ENCODE measurements around the gene TBC1D22A. TPM values are rescaled to one million over a fixed set of nuclear protein-coding genes. Genes with fewer than 3 reads are reported as not detected.

The TBC1D22A gene
- total RNA-seq, 1 donor from 2014 or later: 24.2 TPM

- H2AFZ ChIP-seq (ENCODE audit: low read depth, low read length): no peak overlapping the region
- H3K4me1 ChIP-seq (ENCODE audit: insufficient read depth, low read length): no peaks in the 10 kb centered on the region
- H3K27me3 ChIP-seq (ENCODE audit: insufficient read depth, low read length): no peaks in the 10 kb centered on the region
- H3K9me3 ChIP-seq (ENCODE audit: insufficient read depth, low read depth, low read length): no peaks in the 10 kb centered on the region
- FAIRE-seq (no peak), DNase-seq (ENCODE audit: low read depth) (no peak)
- H3K4me3 ChIP-seq (ENCODE audit: insufficient read depth, low read depth, low read length): no peak overlapping the region
- no peaks in the 10 kb centered on the region for H3K9me3 Mint-ChIP-seq (ENCODE audit: unreplicated experiment)
- no peaks in the 10 kb centered on the region for H3K27me3 Mint-ChIP-seq (ENCODE audit: low read depth, unreplicated experiment)
- no peaks in the 10 kb centered on the region for H3K36me3 ChIP-seq (ENCODE audit: insufficient read depth, low read length)
- peaks cover 34% of the 10 kb centered on the region for H3K36me3 Mint-ChIP-seq (ENCODE audit: low read depth, unreplicated experiment)
- H3K9ac ChIP-seq (ENCODE audit: low read length): no peak overlapping the region
- H3K4me3 Mint-ChIP-seq (ENCODE audit: unreplicated experiment): no peak overlapping the region
- H3K27ac ChIP-seq (ENCODE audit: low read depth, low read length): no peak overlapping the region
- H3K79me2 ChIP-seq (ENCODE audit: insufficient read depth, low read length): no peaks in the 10 kb centered on the region
- TF ChIP-seq, protein P1, sequence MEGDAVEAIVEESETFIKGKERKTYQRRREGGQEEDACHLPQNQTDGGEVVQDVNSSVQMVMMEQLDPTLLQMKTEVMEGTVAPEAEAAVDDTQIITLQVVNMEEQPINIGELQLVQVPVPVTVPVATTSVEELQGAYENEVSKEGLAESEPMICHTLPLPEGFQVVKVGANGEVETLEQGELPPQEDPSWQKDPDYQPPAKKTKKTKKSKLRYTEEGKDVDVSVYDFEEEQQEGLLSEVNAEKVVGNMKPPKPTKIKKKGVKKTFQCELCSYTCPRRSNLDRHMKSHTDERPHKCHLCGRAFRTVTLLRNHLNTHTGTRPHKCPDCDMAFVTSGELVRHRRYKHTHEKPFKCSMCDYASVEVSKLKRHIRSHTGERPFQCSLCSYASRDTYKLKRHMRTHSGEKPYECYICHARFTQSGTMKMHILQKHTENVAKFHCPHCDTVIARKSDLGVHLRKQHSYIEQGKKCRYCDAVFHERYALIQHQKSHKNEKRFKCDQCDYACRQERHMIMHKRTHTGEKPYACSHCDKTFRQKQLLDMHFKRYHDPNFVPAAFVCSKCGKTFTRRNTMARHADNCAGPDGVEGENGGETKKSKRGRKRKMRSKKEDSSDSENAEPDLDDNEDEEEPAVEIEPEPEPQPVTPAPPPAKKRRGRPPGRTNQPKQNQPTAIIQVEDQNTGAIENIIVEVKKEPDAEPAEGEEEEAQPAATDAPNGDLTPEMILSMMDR (IDR thresholded peaks at IDR 0.05; ENCODE audit: insufficient read depth, low read depth, low read length): no peak
- TF ChIP-seq EZH2 (IDR thresholded peaks at IDR 0.05; ENCODE audit: insufficient read depth, low read length): no peak
- peaks cover 10% of the 10 kb centered on the region for H4K20me1 ChIP-seq (ENCODE audit: insufficient read depth, low read length)
- H3K4me2 ChIP-seq (ENCODE audit: low read length): no peak overlapping the region
- peaks cover 6% of the 10 kb centered on the region for H3K4me1 Mint-ChIP-seq (ENCODE audit: low read depth, unreplicated experiment)
- no peak overlapping the region for H3K27ac Mint-ChIP-seq (ENCODE audit: unreplicated experiment)
Observed at GRCh38 chr22:46946383-46946962, 184.0 kb downstream of the TBC1D22A start.

DNA sequence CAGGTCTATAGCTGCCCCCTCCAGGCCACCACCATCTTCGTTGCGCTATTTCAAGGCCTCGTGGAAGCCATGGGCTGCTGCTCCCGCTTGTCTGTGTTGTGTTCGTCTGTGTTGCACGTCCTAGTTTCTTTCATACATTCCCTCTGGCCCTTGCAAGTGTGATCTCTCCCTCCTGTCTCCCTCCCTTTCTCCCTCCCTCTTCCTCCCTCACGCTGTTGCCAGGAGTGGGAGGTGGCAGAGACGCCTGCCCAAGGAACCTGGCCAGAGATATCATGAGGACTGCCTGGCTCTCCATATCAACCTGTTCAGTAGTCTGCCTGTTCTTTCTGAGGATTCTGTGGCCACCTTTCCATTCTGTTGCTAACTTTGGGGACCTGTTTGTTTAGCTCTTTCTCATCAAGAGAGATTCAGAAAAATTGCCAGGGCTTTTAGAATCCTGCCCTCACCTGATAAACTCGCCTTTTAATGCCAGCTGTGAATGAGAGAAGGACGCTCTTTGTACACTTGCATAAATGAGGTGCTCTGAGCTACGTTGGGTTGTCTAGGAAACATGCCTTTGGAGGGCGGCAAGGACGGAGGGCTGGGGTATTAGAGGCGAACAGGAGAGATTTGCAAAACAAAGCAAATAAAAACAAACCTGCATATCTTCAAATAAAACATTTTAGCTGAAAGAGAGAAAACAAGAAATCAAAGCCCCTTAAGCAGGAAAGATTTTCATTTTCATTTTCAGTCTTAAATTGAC is 185.2 kb downstream of the TBC1D22A start:
- no peaks in the 10 kb centered on the region for H3K9me3 ChIP-seq (ENCODE audit: insufficient read depth, low read depth, low read length)
- no peak overlapping the region for H2AFZ ChIP-seq (ENCODE audit: low read depth, low read length)
- DNase-seq (ENCODE audit: low read depth): no peak
- Mint-ChIP-seq H3K4me1 (ENCODE audit: low read depth, unreplicated experiment) (peaks cover 6% of the 10 kb centered on the region), H3K27me3 (ENCODE audit: low read depth, unreplicated experiment) (no peaks in the 10 kb centered on the region), H3K27ac (ENCODE audit: unreplicated experiment) (no peak overlapping the region), H3K9me3 (ENCODE audit: unreplicated experiment) (no peaks in the 10 kb centered on the region), H3K36me3 (ENCODE audit: low read depth, unreplicated experiment) (peaks cover 38% of the 10 kb centered on the region), H3K4me3 (ENCODE audit: unreplicated experiment) (no peak overlapping the region)
- no peak overlapping the region for H3K4me2 ChIP-seq (ENCODE audit: low read length)
- peaks cover 13% of the 10 kb centered on the region for H4K20me1 ChIP-seq (ENCODE audit: insufficient read depth, low read length)
- no peak for FAIRE-seq
- H3K4me3 ChIP-seq (ENCODE audit: insufficient read depth, low read depth, low read length): no peak overlapping the region
- H3K27me3 ChIP-seq (ENCODE audit: insufficient read depth, low read length): no peaks in the 10 kb centered on the region
- H3K36me3 ChIP-seq (ENCODE audit: insufficient read depth, low read length): no peaks in the 10 kb centered on the region
- H3K27ac ChIP-seq (ENCODE audit: low read depth, low read length): no peak overlapping the region
- TF ChIP-seq, protein P1 (IDR thresholded peaks at IDR 0.05; ENCODE audit: insufficient read depth, low read depth, low read length): no peak
- no peak for TF ChIP-seq EZH2 (IDR thresholded peaks at IDR 0.05; ENCODE audit: insufficient read depth, low read length)
- H3K4me1 ChIP-seq (ENCODE audit: insufficient read depth, low read length): no peaks in the 10 kb centered on the region
- no peaks in the 10 kb centered on the region for H3K79me2 ChIP-seq (ENCODE audit: insufficient read depth, low read length)
- no peak overlapping the region for H3K9ac ChIP-seq (ENCODE audit: low read length)

All from astrocyte (in vitro differentiated cells and primary cell).